Mucosa of rectum (tissue), 2 donors: Measurements from ENCODE around the gene SCNN1B.

ENCODE experiments used
- H3K27ac ChIP-seq, 2 donors: one replicate each; pipeline ENCODE4 v1.7.0; 2013; ENCODE audit warnings: inconsistent platforms in 2 of 2, low read depth in 2 of 2, low read length in 2 of 2
- H3K27me3 ChIP-seq, 2 donors: one replicate each; pipeline ENCODE4 v1.7.0; 2013; ENCODE audit warnings: low read length in 2 of 2; ENCODE audit not compliant: control insufficient read depth in 2 of 2, insufficient read depth in 2 of 2
- H3K36me3 ChIP-seq, 2 donors: one replicate each; pipeline ENCODE4 v1.7.0; 2013; ENCODE audit warnings: low read length in 2 of 2; ENCODE audit not compliant: control insufficient read depth in 2 of 2, insufficient read depth in 2 of 2
- H3K4me1 ChIP-seq, 2 donors: one replicate each; pipeline ENCODE4 v1.7.0; 2013; ENCODE audit warnings: low read length in 2 of 2, mild to moderate bottlenecking in 1 of 2; ENCODE audit not compliant: control insufficient read depth in 2 of 2, insufficient read depth in 2 of 2
- H3K4me3 ChIP-seq, 2 donors: one replicate each; pipeline ENCODE4 v1.7.0; 2013; ENCODE audit warnings: low read length in 2 of 2
- H3K9ac ChIP-seq, 2 donors: one replicate each; pipeline ENCODE4 v1.7.0; 2013; ENCODE audit warnings: low read length in 2 of 2, low read depth in 1 of 2, mild to moderate bottlenecking in 1 of 2
- H3K9me3 ChIP-seq, 2 donors: one replicate each; pipeline ENCODE4 v1.7.0; 2013; ENCODE audit warnings: low read length in 2 of 2; ENCODE audit not compliant: control insufficient read depth in 2 of 2
- donor health status: healthy.
- donor health status: Normal muscosa, but diverticular disease.

SCNN1B gene

DNA sequence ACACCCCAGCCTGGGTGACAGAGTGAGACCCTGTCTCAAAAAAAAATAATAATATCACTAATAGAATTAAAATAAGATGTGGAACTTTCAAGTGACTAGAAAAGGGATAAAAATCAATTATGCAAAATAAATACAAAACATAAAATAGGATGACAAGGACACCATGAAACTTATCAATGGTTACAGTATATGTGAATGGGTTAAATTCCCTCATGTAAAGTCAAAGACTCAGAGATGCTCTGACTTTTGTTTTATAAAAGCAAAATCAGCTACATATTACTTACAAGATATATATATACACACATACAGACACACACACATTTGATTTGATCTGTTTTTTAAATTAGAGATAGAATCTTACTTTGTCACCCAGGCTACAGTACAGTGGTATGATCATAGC, 33.5 kb upstream of the SCNN1B start:
- Histone ChIP-seq H3K27ac (no peak overlapping the region), H3K9me3 (no peaks in the 10 kb centered on the region), H3K4me1 (no peaks in the 10 kb centered on the region), H3K9ac (no peak overlapping the region), H3K27me3 (no peaks in the 10 kb centered on the region), H3K36me3 (no peaks in the 10 kb centered on the region), H3K4me3 (no peak overlapping the region)

DNA sequence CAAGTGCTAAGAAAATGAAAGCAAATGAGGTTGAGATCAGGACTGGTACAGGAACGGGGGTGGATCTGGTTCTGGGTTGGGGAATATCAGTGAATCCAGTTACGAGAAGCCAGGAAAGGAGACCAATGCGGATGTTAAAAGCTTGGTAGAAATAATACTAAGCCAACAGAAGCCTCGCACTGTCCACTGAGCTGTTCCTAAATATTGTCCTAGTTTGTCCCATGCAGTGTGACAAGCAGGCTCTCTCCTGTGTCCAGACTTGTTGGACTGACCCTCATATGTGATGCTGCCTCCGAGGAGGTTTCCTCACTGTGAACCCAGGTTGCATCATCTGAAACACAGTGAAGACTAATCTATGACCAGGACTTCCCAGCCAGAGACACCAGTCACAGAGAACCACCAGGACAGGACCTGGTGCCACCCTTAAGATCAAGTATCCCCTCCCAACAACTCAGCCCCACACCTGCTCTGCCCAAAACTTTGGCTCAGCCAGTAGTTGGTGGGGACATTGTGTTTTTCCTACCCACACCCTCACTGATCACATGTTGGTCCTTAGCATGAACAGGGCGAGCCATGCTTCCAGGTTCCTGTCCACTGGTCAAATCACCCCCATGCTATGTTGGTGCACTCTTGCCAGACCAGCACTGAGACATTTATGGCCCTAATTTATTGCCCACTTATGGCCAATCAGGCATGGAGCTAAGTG, 32.7 kb upstream of the SCNN1B start:
- Histone ChIP-seq H3K36me3 (no peaks in the 10 kb centered on the region), H3K9ac (no peak overlapping the region), H3K4me3 (no peak overlapping the region), H3K4me1 (no peaks in the 10 kb centered on the region), H3K27me3 (no peaks in the 10 kb centered on the region), H3K27ac (no peak overlapping the region), H3K9me3 (no peaks in the 10 kb centered on the region)

DNA sequence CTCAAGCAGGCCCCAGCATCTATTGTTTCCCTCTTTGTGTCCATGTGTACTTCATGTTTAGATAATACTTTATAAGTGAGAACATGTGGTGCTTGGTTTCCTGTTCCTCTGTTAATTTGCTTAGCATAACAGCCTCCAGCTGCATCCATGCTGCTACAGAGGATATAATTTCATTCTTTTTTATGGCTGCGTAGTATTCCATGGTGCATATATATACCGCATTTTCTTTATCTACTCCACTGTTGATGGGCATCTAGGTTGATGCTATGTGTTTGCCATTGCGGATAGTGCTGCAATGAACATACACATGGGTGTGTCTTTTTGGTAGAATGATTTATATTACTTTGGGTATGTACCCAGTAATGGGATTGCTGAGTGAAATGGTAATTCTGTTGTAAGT, 31.4 kb upstream of the SCNN1B start:
- Histone ChIP-seq H3K4me1 (no peaks in the 10 kb centered on the region), H3K9me3 (no peaks in the 10 kb centered on the region), H3K4me3 (no peak overlapping the region), H3K27ac (no peak overlapping the region), H3K9ac (no peak overlapping the region), H3K36me3 (no peaks in the 10 kb centered on the region), H3K27me3 (no peaks in the 10 kb centered on the region)

DNA sequence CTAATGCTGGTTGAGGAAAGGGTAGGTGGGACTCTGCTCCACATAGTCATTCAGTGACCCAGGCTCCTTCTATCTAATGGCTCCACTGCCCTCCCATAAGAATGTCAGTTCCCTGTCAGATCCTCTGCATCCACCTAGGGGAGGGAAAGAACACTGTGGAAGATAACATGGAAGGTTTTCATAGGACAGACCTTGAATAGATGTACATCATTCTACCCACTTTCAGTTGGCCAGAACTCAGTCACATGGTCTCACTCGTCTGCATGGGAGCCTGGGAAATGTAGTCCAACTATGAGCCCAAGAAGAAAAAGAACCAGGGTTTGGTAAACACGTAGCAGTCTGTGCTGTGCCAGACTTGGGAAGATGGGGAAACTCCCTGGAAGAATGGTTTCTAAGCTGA, 27.1 kb upstream of the SCNN1B start:
- Histone ChIP-seq H3K4me1 (no peaks in the 10 kb centered on the region), H3K27ac (no peak overlapping the region), H3K9me3 (no peaks in the 10 kb centered on the region), H3K9ac (no peak overlapping the region), H3K27me3 (no peaks in the 10 kb centered on the region), H3K36me3 (no peaks in the 10 kb centered on the region), H3K4me3 (no peak overlapping the region)

DNA sequence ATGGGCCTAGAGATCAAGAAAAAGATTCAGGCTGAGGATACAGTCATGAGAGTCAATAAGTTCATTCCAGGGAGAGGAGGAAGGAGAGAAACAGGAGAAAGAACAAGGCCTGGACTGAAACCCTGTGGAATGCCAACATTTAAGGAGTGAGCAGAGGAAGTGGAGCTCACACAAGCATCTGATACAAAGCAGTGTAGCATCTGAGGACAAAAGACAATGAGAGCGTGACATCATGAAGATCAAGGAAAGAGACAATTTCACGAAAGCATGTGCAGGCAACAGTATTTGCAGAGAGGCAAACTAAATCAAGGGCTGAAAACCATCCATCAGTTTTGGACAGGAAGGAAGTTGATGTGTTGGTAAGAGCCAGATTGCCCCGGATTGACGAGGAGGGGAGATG, 25.3 kb upstream of the SCNN1B start:
- no peak overlapping the region for H3K27ac ChIP-seq
- no peaks in the 10 kb centered on the region for H3K36me3 ChIP-seq
- H3K4me1 ChIP-seq: no peaks in the 10 kb centered on the region
- H3K9ac ChIP-seq: no peak overlapping the region
- no peaks in the 10 kb centered on the region for H3K27me3 ChIP-seq
- H3K9me3 ChIP-seq: no peaks in the 10 kb centered on the region
- no peak overlapping the region for H3K4me3 ChIP-seq

DNA sequence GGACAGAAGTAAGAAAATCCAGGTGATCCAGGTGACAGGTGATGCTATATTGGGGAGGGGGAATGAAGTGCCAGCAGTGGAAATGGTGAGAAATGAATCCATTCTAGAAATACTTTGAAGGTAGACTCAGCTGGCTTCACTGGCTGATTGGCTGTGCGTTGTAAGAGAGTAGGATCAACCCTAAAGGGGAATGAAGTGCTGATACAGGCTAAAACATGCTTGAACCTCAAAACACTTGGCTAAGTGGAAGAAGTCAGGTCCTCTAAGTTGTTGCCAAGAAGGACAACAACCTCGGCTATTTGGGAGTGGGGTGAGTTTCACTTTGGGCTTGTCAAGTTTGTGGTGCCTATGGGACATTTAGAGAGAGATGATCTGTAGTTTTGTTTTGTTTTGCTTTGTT, 24.1 kb upstream of the SCNN1B start:
- H3K9ac ChIP-seq: no peak overlapping the region
- H3K36me3 ChIP-seq: no peaks in the 10 kb centered on the region
- no peak overlapping the region for H3K27ac ChIP-seq
- no peak overlapping the region for H3K4me3 ChIP-seq
- H3K27me3 ChIP-seq: no peaks in the 10 kb centered on the region
- H3K9me3 ChIP-seq: no peaks in the 10 kb centered on the region
- no peaks in the 10 kb centered on the region for H3K4me1 ChIP-seq

DNA sequence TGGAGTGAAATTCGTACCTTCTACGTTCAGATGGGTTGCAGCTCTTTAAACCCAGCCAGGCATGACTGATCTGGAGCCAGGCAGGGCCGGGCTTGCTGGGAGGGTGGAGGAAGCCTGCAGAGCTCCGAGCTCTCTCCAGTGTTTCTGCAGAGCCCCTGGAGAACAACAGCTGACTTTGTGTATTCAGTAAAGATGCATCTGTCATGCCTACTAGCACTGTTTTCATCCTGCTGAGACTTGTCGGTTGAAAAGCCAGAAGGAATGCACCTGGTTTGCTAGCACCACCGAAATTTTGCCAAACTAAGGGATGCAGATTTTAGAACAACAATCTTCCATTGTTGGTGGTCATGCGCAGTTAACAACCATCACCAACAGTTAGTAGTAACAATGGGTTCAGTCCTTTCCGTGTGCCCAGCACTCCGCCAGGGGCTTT, 22.4 kb upstream of the SCNN1B start:
- no peaks in the 10 kb centered on the region for H3K27me3 ChIP-seq
- H3K4me1 ChIP-seq: no peaks in the 10 kb centered on the region
- no peaks in the 10 kb centered on the region for H3K9me3 ChIP-seq
- no peak overlapping the region for H3K4me3 ChIP-seq
- no peak overlapping the region for H3K27ac ChIP-seq
- H3K9ac ChIP-seq: no peak overlapping the region
- H3K36me3 ChIP-seq: no peaks in the 10 kb centered on the region

DNA sequence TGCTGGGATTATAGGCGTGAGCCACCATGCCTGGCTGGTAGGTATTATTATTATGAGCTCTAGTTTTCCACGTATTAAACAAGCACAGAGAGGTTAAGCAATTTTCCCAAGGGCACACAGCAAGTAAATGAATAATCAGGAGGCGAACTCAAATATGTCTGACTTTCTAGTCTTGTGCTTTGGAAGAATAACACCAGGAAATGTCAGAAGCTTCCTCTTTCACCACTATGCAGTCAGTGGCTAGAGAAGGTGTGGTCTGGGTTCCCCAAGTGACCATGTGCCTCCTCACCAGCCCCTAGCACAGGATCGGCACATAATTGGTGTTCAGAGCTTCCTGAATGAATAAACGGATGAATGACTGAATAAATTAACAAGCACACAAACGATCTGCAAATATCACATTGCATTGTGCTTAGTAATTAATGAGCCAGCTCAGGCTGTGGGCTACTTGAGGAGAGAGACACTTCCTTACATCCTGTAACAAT, 21.6 kb upstream of the SCNN1B start:
- Histone ChIP-seq H3K4me1 (no peaks in the 10 kb centered on the region), H3K27ac (no peak overlapping the region)

DNA sequence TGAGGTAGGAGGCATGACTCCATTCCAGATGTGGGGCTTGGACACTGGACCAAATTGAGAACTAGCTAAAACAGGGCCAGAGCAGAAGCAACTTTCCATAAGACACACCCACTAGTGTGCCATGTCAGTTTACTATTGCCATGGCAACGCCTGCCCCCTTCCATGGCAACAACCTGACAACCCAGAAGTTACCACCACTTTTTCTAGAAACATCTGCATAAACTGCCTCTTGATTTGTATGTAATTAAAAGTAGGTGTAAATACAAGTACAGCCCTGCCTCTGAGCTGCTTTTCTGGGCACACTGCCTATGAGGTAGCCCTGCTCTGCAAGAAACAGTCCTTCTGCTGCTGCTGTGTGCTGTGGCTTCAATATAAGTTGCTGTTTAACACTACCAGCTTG, 19.5 kb upstream of the SCNN1B start:
- Histone ChIP-seq H3K36me3 (no peaks in the 10 kb centered on the region), H3K9me3 (no peaks in the 10 kb centered on the region), H3K4me1 (no peaks in the 10 kb centered on the region), H3K27me3 (no peaks in the 10 kb centered on the region), H3K4me3 (no peak overlapping the region), H3K27ac (no peak overlapping the region), H3K9ac (no peak overlapping the region)

More for the DNA sequence above, 21.6 kb upstream of the SCNN1B start:
- no peaks in the 10 kb centered on the region for H3K27me3 ChIP-seq
- no peak overlapping the region for H3K4me3 ChIP-seq
- no peaks in the 10 kb centered on the region for H3K36me3 ChIP-seq
- H3K9ac ChIP-seq: no peak overlapping the region
- H3K9me3 ChIP-seq: no peaks in the 10 kb centered on the region

DNA sequence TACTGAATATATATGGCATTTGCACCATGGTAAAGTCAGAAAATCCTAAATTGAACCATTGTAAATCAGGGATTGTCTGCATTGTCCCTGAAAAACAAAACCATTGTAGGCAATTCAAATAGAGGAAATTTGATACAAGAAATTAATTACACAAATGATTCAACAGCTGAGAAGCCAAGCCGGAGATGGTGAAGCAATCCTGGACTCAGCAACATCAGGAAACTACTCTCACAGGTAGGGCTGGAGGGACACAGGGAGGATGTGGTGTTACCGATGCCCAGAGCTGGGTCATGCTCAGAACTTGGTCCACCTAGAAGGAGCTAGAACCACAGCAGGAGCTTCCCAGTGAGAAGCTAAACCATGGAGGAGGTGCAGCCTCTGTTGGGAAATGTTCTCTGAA, 18.5 kb upstream of the SCNN1B start:
- Histone ChIP-seq H3K9me3 (no peaks in the 10 kb centered on the region), H3K9ac (no peak overlapping the region), H3K27me3 (no peaks in the 10 kb centered on the region), H3K27ac (no peak overlapping the region), H3K4me3 (no peak overlapping the region), H3K4me1 (no peaks in the 10 kb centered on the region), H3K36me3 (no peaks in the 10 kb centered on the region)
